Vagina (tissue), 2 donors: ENCODE data around the gene RASGRP2.

Experiments used
- POLR2A ChIP-seq, 2 donors: fragments of 450-650 bp; IDR thresholded peaks; one replicate each; pipeline ENCODE4 v1.6.1; 2017; ENCODE audit warnings: antibody characterized with exemption in 2 of 2, mild to moderate bottlenecking in 2 of 2, moderate library complexity in 2 of 2
- TF ChIP-seq, protein P1 (sequence below), 3 experiments: fragments of 450-650 bp in 2 of 3; fragments of 200-600 bp in 1 of 3; sonication (generic) in 1 of 3; IDR thresholded peaks; one replicate each; pipeline ENCODE4 v1.5.1; 2017 to 2019; ENCODE audit warnings: antibody characterized with exemption in 3 of 3, mild to moderate bottlenecking in 2 of 3, moderate library complexity in 2 of 3

DNA sequence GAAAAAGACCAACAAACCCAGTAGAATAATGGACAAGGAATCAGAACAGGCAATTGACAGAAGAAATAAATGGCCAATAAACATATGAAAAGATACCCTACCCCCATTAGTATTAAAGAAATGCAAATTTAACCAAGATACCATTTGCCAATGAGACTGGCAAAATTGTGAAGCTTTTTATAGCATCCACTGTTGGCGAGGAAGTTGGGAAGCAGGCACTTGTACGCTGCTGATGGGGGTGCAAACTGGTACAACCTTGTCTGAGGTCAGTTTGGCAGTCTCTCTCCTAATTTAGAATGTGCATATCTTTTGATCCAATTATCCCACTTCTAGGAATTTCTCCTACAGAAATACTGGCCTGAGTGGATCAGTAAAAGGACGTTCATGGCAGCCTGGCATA is 12.3 kb downstream of the RASGRP2 start:
- TF ChIP-seq, protein P1, sequence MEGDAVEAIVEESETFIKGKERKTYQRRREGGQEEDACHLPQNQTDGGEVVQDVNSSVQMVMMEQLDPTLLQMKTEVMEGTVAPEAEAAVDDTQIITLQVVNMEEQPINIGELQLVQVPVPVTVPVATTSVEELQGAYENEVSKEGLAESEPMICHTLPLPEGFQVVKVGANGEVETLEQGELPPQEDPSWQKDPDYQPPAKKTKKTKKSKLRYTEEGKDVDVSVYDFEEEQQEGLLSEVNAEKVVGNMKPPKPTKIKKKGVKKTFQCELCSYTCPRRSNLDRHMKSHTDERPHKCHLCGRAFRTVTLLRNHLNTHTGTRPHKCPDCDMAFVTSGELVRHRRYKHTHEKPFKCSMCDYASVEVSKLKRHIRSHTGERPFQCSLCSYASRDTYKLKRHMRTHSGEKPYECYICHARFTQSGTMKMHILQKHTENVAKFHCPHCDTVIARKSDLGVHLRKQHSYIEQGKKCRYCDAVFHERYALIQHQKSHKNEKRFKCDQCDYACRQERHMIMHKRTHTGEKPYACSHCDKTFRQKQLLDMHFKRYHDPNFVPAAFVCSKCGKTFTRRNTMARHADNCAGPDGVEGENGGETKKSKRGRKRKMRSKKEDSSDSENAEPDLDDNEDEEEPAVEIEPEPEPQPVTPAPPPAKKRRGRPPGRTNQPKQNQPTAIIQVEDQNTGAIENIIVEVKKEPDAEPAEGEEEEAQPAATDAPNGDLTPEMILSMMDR (IDR thresholded peaks at IDR 0.05) = no peak
- no peak for TF ChIP-seq POLR2A (IDR thresholded peaks at IDR 0.05)
